ENCODE measurements around the gene DNAJB5.

DNA sequence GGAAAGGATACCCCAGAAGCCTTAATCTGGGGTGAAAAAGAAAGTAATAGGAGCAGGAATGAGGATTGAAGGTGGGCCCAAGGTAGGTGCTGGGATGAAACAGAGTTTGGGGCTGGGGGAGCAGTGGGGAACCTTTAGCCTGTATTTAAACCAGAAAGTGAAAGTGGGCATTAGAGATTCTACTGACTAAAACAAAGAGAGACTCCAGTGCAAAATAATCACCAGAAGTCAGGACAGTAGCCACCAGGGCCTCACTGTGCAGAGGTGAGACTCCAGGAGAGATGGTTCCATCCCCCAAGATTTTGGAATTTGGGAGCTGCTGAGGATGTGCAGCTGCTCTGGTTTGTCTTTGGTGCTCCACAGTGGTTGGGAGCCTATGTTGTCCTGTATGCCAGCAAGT lies 13.1 kb downstream of the DNAJB5 start:
- TF ChIP-seq NFIC (IDR thresholded peaks at IDR 0.05) (no peak), EP300 (IDR thresholded peaks at IDR 0.05; ENCODE audit: borderline replicate concordance) (no peak), CREB1 (IDR thresholded peaks at IDR 0.05; ENCODE audit: low read depth) (no peak), TAF1 (IDR thresholded peaks at IDR 0.05; ENCODE audit: low read depth) (no peak), ZBTB7A (IDR thresholded peaks at IDR 0.05; ENCODE audit: low read depth) (no peak)
- TF ChIP-seq, protein P1, sequence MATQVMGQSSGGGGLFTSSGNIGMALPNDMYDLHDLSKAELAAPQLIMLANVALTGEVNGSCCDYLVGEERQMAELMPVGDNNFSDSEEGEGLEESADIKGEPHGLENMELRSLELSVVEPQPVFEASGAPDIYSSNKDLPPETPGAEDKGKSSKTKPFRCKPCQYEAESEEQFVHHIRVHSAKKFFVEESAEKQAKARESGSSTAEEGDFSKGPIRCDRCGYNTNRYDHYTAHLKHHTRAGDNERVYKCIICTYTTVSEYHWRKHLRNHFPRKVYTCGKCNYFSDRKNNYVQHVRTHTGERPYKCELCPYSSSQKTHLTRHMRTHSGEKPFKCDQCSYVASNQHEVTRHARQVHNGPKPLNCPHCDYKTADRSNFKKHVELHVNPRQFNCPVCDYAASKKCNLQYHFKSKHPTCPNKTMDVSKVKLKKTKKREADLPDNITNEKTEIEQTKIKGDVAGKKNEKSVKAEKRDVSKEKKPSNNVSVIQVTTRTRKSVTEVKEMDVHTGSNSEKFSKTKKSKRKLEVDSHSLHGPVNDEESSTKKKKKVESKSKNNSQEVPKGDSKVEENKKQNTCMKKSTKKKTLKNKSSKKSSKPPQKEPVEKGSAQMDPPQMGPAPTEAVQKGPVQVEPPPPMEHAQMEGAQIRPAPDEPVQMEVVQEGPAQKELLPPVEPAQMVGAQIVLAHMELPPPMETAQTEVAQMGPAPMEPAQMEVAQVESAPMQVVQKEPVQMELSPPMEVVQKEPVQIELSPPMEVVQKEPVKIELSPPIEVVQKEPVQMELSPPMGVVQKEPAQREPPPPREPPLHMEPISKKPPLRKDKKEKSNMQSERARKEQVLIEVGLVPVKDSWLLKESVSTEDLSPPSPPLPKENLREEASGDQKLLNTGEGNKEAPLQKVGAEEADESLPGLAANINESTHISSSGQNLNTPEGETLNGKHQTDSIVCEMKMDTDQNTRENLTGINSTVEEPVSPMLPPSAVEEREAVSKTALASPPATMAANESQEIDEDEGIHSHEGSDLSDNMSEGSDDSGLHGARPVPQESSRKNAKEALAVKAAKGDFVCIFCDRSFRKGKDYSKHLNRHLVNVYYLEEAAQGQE (IDR thresholded peaks at IDR 0.05; ENCODE audit: low read depth): no peak
